ENCODE measurements around the gene UXT.

DNA sequence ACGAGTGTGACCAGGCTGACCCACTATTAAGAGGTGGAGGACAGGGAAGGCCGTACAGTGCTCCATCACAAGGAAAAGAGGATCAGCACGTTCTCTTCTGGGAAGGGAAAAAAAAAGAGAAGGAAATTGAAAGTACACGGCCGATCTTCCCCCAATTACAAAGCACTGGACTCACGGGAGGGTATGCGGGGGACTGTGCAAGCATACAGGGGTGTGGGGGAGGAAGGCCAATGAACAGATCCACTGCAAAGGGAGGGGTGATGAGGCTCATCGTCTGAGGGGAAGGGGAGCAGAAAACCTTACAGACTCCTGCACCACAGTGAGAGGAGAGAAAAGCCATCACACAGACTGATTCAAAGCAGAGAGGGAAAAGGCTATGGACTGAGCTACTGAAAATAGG, 9.7 kb downstream of the UXT start:
- TF ChIP-seq, protein P1, sequence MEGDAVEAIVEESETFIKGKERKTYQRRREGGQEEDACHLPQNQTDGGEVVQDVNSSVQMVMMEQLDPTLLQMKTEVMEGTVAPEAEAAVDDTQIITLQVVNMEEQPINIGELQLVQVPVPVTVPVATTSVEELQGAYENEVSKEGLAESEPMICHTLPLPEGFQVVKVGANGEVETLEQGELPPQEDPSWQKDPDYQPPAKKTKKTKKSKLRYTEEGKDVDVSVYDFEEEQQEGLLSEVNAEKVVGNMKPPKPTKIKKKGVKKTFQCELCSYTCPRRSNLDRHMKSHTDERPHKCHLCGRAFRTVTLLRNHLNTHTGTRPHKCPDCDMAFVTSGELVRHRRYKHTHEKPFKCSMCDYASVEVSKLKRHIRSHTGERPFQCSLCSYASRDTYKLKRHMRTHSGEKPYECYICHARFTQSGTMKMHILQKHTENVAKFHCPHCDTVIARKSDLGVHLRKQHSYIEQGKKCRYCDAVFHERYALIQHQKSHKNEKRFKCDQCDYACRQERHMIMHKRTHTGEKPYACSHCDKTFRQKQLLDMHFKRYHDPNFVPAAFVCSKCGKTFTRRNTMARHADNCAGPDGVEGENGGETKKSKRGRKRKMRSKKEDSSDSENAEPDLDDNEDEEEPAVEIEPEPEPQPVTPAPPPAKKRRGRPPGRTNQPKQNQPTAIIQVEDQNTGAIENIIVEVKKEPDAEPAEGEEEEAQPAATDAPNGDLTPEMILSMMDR (IDR thresholded peaks at IDR 0.05), result no peak
- TF ChIP-seq, protein P2, sequence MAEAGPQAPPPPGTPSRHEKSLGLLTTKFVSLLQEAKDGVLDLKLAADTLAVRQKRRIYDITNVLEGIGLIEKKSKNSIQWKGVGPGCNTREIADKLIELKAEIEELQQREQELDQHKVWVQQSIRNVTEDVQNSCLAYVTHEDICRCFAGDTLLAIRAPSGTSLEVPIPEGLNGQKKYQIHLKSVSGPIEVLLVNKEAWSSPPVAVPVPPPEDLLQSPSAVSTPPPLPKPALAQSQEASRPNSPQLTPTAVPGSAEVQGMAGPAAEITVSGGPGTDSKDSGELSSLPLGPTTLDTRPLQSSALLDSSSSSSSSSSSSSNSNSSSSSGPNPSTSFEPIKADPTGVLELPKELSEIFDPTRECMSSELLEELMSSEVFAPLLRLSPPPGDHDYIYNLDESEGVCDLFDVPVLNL (CRISPR knock-in tag; IDR thresholded peaks at IDR 0.05; ENCODE audit: borderline replicate concordance, low read depth), result no peak
- TF ChIP-seq ATF1 (CRISPR knock-in tag; IDR thresholded peaks at IDR 0.05) (no peak), CREM (CRISPR knock-in tag; IDR thresholded peaks at IDR 0.05) (no peak), TEAD4 (CRISPR knock-in tag; IDR thresholded peaks at IDR 0.05) (no peak), ETV6 (CRISPR knock-in tag; IDR thresholded peaks at IDR 0.05) (no peak), GRHL2 (CRISPR knock-in tag; IDR thresholded peaks at IDR 0.05; ENCODE audit: insufficient replicate concordance, severe bottlenecking) (no peak)

Data from WTC11 (cell line).